GM12892 (cell line): ENCODE data around the gene BAZ2B.
A peak's percentile ranks its signal among the peaks of the same experiment; 100 is the strongest.

Source experiments
- DNase-seq: peaks from one replicate; pipeline ENCODE4 v3.0.0; 2011; ENCODE audit not compliant: insufficient read length
- FAIRE-seq: peaks from 2 replicates; lab custom pipeline; 2011; peaks lifted over from hg19 to GRCh38; lab: Jason Lieb, UNC
- POLR2A ChIP-seq: IDR thresholded peaks from 2 replicates; pipeline ENCODE4 v1.6.1; 2011; ENCODE audit warnings: low read depth, low read length, control low read depth
- POLR2AphosphoS5 ChIP-seq: IDR thresholded peaks from 2 replicates; pipeline ENCODE4 v1.6.1; 2011; ENCODE audit warnings: low read depth, low read length, control low read depth
- TAF1 ChIP-seq: IDR thresholded peaks from 2 replicates; pipeline ENCODE4 v1.6.1; 2011; ENCODE audit warnings: low read depth, mild to moderate bottlenecking, control low read depth, low read length, borderline replicate concordance

BAZ2B gene

DNA sequence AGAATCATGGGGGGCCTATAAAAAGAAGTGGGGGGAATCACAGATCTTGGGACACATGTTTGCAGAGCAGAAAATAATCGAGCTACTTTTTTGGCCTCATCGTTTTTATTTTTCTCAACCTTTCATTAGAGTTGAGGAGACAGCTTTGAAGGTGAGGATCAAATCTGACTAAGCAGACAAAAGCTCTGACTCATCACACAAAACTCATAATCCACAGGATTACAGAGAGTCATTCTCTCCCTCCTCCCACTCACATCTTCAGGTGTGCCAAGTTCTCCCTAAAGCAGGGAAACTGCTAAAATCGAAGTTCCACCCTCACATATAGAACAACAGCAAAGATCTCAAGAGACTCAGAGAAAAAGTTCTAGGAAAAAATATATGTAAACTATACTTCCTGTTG, 15.6 kb downstream of the BAZ2B start:
- DNase-seq (no peak), FAIRE-seq (peak; percentile 42)
- TF ChIP-seq POLR2A (no peak), TAF1 (no peak), POLR2AphosphoS5 (no peak)

- FAIRE-seq (no peak), DNase-seq (no peak)
- TF ChIP-seq POLR2AphosphoS5 (no peak), TAF1 (no peak), POLR2A (no peak)
Measured at GRCh38 chr2:159595410-159596046, 20.8 kb downstream of the BAZ2B start.

GRCh38 chr2:159592441-159592840, 23.9 kb downstream of the BAZ2B start:
- FAIRE-seq (no peak), DNase-seq (no peak)

DNA sequence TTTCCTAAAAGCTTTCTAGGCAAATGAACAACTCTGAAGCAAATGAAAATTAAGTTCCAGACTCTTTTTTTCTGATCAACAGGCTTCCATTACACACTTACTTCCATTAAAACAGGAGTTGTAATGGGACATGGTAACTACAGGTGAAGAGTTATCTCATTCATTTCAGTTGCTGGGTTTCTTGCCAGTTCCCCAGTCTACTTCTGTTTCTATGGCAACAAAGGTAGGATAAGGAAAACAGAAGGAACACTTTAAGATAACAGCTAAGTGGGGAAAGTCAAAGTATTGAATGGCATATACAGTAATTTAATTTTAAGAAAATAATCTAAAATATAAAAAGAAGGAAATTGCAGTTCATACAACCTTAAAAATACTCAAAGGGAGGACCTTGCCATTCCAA, 25.1 kb downstream of the BAZ2B start:
- DNase-seq (no peak), FAIRE-seq (no peak)
- TF ChIP-seq POLR2A, result no peak
- no peak for TF ChIP-seq POLR2AphosphoS5
- no peak for TF ChIP-seq TAF1

More at GRCh38 chr2:159592441-159592840, 23.9 kb downstream of the BAZ2B start:
- TF ChIP-seq POLR2A, result no peak
- TF ChIP-seq POLR2AphosphoS5, result no peak
- TF ChIP-seq TAF1, result no peak

GRCh38 chr2:159589286-159589685, 27.1 kb downstream of the BAZ2B start:
- no peak for FAIRE-seq
- DNase-seq, result no peak
- no peak for TF ChIP-seq POLR2AphosphoS5
- no peak for TF ChIP-seq POLR2A
- no peak for TF ChIP-seq TAF1

DNA sequence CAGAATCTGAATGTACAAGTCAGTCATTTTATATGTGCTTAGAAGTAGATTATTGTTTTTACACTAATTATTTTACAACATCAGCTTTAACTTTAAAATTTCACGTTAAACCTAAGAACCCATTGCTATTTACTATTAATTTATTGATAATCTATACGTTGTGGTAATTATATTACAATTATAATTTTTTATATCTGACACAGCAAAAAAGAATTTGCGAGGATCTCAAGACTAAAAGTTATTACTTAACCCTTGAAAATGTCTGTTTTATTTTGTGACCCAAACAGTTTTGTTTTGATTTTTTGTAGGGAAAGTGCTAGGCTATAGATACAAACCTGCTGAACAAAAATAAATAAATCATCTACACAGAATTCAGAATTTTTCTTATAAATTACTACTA, 30.3 kb downstream of the BAZ2B start:
- DNase-seq, result no peak
- no peak for FAIRE-seq
- TF ChIP-seq POLR2A (no peak), POLR2AphosphoS5 (no peak), TAF1 (no peak)

- TF ChIP-seq POLR2AphosphoS5 (no peak), POLR2A (no peak), TAF1 (no peak)
- DNase-seq, result no peak
- no peak for FAIRE-seq
Measured at GRCh38 chr2:159585622-159586021, 30.7 kb downstream of the BAZ2B start.

- no peak for DNase-seq
- no peak for TF ChIP-seq POLR2AphosphoS5
- no peak for TF ChIP-seq TAF1
- no peak for TF ChIP-seq POLR2A
- FAIRE-seq, result no peak
Measured at GRCh38 chr2:159584796-159585195, 31.6 kb downstream of the BAZ2B start.

DNA sequence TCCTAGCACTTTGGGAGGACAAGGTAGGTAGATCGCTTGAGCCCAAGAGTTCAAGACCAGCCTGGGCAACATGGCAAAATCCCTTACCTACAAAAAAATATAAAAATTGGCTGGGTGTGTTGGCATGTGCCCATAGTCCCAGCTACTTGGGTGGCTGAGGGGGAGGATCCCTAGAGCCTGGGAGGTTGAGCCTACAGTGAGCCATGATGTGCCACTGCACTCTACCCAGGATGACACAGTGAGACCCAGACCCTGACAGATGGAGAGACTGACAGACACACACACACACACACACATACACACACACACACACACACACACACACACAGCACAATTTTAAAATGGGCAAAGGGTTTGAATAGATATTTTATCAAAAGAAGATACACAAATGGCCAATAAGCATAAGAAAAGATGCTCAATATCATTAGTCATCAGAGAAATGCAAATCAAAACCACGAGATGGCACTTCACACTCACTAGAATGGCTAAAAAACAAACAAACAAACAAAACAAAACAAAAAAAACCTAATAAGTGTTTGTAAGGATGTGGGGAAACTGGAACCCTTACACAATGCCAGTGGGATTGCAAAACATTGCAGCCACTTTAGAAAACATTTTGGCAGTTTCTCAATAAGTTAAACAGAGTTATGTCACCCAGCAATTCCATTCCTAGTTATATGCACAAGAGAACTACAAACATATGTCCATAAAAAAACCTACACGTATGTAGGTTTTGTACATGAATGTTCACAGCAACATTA, 42.3 kb downstream of the BAZ2B start:
- FAIRE-seq (no peak), DNase-seq (no peak)
- no peak for TF ChIP-seq POLR2A

GRCh38 chr2:159573294-159573693, 43.1 kb downstream of the BAZ2B start:
- no peak for FAIRE-seq
- TF ChIP-seq POLR2AphosphoS5, result no peak
- no peak for TF ChIP-seq POLR2A
- no peak for TF ChIP-seq TAF1
- DNase-seq, result no peak

GRCh38 chr2:159572459-159572858, 43.9 kb downstream of the BAZ2B start:
- DNase-seq (no peak), FAIRE-seq (no peak)
- TF ChIP-seq TAF1, result no peak
- no peak for TF ChIP-seq POLR2A
- no peak for TF ChIP-seq POLR2AphosphoS5

DNA sequence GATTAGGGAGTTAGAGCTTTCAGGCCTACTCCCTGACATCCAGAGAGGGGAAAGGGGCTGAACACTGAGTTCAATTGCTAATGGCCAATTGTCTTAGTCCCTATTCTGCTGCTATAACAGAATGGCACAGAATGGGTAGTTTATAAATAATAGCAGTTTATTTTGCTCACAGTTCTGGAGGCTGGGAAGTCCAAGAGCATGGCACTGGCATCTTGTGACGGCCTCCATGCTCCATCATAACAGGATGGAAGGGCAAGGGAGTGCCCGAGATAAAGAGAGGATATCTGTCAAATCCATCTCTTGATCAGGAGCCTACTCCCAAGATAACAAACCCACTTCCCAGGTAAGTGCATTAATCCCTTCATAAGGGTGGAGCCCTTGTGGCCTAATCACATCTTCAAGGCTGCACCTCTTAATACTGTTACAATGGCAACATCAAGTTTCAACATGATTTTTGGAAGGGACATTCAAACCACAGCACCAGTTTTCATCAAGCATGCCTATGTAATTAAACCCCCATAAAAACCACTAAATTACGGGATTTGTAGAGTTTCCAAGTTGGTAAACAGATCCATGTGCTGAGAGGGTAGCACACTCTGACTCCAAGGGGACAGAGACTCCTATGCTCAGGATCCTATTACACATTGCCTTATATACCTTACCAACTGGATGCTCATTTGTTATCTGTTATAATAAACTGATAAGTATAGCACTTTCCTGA, 44.6 kb downstream of the BAZ2B start:
- no peak for FAIRE-seq

GRCh38 chr2:159564081-159564480, 52.3 kb downstream of the BAZ2B start:
- FAIRE-seq (no peak), DNase-seq (no peak)

More for the DNA sequence above, 44.6 kb downstream of the BAZ2B start:
- DNase-seq, result no peak
- TF ChIP-seq POLR2AphosphoS5 (no peak), TAF1 (no peak), POLR2A (no peak)

More at GRCh38 chr2:159564081-159564480, 52.3 kb downstream of the BAZ2B start:
- TF ChIP-seq TAF1 (no peak), POLR2AphosphoS5 (no peak), POLR2A (no peak)
